ENCODE results near the gene GLE1.

DNA sequence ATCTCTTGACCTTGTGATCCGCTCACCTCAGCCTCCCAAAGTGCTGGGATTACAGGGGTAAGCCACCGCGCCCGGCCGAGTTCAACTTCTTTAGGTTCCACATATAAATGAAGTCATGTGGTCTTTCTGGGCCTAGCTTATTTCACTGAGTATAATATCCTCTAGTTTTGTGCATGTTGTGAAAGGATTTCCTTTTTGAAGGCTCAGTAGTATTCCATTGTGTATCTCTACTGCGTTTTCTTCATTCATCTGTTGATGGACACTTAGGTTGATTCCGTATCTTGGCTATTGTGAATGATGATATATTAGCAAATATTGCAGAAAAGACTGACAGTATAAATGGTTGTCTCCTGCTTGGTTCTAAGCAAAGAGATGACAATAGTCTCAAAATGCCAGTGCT is 28.7 kb upstream of the GLE1 start:
- TF ChIP-seq, protein P1, sequence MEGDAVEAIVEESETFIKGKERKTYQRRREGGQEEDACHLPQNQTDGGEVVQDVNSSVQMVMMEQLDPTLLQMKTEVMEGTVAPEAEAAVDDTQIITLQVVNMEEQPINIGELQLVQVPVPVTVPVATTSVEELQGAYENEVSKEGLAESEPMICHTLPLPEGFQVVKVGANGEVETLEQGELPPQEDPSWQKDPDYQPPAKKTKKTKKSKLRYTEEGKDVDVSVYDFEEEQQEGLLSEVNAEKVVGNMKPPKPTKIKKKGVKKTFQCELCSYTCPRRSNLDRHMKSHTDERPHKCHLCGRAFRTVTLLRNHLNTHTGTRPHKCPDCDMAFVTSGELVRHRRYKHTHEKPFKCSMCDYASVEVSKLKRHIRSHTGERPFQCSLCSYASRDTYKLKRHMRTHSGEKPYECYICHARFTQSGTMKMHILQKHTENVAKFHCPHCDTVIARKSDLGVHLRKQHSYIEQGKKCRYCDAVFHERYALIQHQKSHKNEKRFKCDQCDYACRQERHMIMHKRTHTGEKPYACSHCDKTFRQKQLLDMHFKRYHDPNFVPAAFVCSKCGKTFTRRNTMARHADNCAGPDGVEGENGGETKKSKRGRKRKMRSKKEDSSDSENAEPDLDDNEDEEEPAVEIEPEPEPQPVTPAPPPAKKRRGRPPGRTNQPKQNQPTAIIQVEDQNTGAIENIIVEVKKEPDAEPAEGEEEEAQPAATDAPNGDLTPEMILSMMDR (conservative IDR thresholded peaks at IDR 0.05; ENCODE audit: low read length): no peak
- TF ChIP-seq EZH2phosphoT487 (IDR thresholded peaks at IDR 0.05; ENCODE audit: borderline replicate concordance): no peak
